CD4-positive, alpha-beta memory T cell (primary cell): Measurements from ENCODE around the gene UCHL3. TPM values are rescaled to one million over a fixed set of nuclear protein-coding genes. Genes with fewer than 3 reads are reported as not detected.

Experiments
- CTCF ChIA-PET: fragments of 350-600 bp; sonication (Branson Sonifier 250); formaldehyde crosslinking; loops from one replicate; lab custom pipeline; 2021; ENCODE audit warnings: inconsistent platforms; ENCODE audit not compliant: partially characterized antibody; lab: Charles Lee
- POLR2A ChIA-PET: fragments of 350-600 bp; sonication (Branson Sonifier 250); formaldehyde crosslinking; loops from one replicate; lab custom pipeline; 2021; ENCODE audit not compliant: partially characterized antibody; lab: Charles Lee
- DNase-seq, 5 donors: peaks; one replicate each; pipeline versions ENCODE4 v3.0.0 to v3.0.0-alpha.2; 2020 to 2022; ENCODE audit warnings: mixed read lengths in 1 of 5
- H3K27ac ChIP-seq: one replicate; pipeline ENCODE4 v1.7.0; 2013; ENCODE audit warnings: low read depth, low read length
- H3K27me3 ChIP-seq: 2 replicates; pipeline ENCODE4 v1.7.0; 2013; ENCODE audit warnings: mild to moderate bottlenecking, low read length, moderate library complexity; ENCODE audit not compliant: insufficient read depth
- H3K36me3 ChIP-seq: 2 replicates; pipeline ENCODE4 v1.7.0; 2013; ENCODE audit warnings: mild to moderate bottlenecking, low read length, moderate library complexity; ENCODE audit not compliant: insufficient read depth
- H3K4me1 ChIP-seq: 2 replicates; pipeline ENCODE4 v1.7.0; 2013; ENCODE audit warnings: mild to moderate bottlenecking, low read length, moderate library complexity; ENCODE audit not compliant: insufficient read depth
- H3K4me3 ChIP-seq, 2 donors: one replicate each; pipeline ENCODE4 v1.7.0; 2013; ENCODE audit warnings: low read length in 2 of 2, mild to moderate bottlenecking in 1 of 2
- H3K9me3 ChIP-seq, 2 donors: one replicate each; pipeline ENCODE4 v1.7.0; 2013; ENCODE audit warnings: low read length in 2 of 2, control low read depth in 1 of 2; ENCODE audit not compliant: control insufficient read depth in 1 of 2
- H3K27ac Mint-ChIP-seq, 7 donors: one replicate each; pipeline ENCODE4 v1.8.0; 2020 to 2021; ENCODE audit warnings: mixed read lengths in 7 of 7, mild to moderate bottlenecking in 6 of 7, inconsistent platforms in 3 of 7, moderate library complexity in 3 of 7
- H3K27me3 Mint-ChIP-seq, 2 donors: one replicate each; pipeline ENCODE4 v1.8.0; 2020 to 2021; ENCODE audit warnings: mixed read lengths in 2 of 2
- H3K36me3 Mint-ChIP-seq, 2 donors: one replicate each; pipeline ENCODE4 v1.8.0; 2020 to 2021; ENCODE audit warnings: mixed read lengths in 2 of 2, inconsistent platforms in 1 of 2, mild to moderate bottlenecking in 1 of 2
- H3K4me1 Mint-ChIP-seq, 4 donors: one replicate each; pipeline ENCODE4 v1.8.0; 2020 to 2021; ENCODE audit warnings: mixed read lengths in 4 of 4, mild to moderate bottlenecking in 1 of 4
- H3K4me3 Mint-ChIP-seq, 8 donors: one replicate each; pipeline ENCODE4 v1.8.0; 2020 to 2021; ENCODE audit warnings: mixed read lengths in 8 of 8, mild to moderate bottlenecking in 7 of 8, moderate library complexity in 6 of 8, inconsistent platforms in 3 of 8
- H3K9me3 Mint-ChIP-seq, 8 donors: one replicate each; pipeline ENCODE4 v1.8.0; 2020 to 2021; ENCODE audit warnings: mixed read lengths in 8 of 8, mild to moderate bottlenecking in 5 of 8, inconsistent platforms in 3 of 8, moderate library complexity in 1 of 8
- intact Hi-C: fragments of 100-400 bp; cut with micrococcal nuclease; formaldehyde crosslinking; loops from one replicate; pipeline ENCODE4 v1.15.1; 2023
- polyA plus RNA-seq, 2 donors: library from polyadenylated mRNA; unstranded; fragments of 300-500 nt; fragmentation: Illumina TruSeq; gene quantifications; one replicate each; pipeline ENCODE4 v1.2.3, GENCODE V29; 2021
- total RNA-seq, 2 experiments: library from RNA; stranded (reverse); gene quantifications; one replicate each; pipeline ENCODE4 v1.2.3, GENCODE V29; 2021

Gene UCHL3
- total and polyA plus RNA-seq, 4 experiments from 2014 or later = 17.5 to 87.4 (median 33.7) TPM

- intact Hi-C loops = loop anchor here (5.0 to 10.0 kb wide), 4 partner anchors 155 to 1690 kb away; partner anchors contain the start of genes FBXL3, MYCBP2 and TBC1D4
- peak overlapping the region in 2 of 7 donors; percentile 1 to 22 for H3K27ac Mint-ChIP-seq
- no peaks in the 10 kb centered on the region for H3K36me3 Mint-ChIP-seq
- H3K4me1 Mint-ChIP-seq = peaks cover 12 to 19% (median 14%) of the 10 kb centered on the region in 4 donors
- POLR2A ChIA-PET = interaction anchor here (0.7 to 1.9 kb wide), 2 partner anchors 10 to 1248 kb away, joined by 3 to 7 read pairs; partner anchors contain the start of gene KCTD12
- H3K9me3 Mint-ChIP-seq = no peaks in the 10 kb centered on the region
- peaks cover 0 to 4% of the 10 kb centered on the region in 2 donors for H3K27me3 Mint-ChIP-seq
- CTCF ChIA-PET = no interaction called here
- no peak overlapping the region for H3K4me3 ChIP-seq
- H3K4me1 ChIP-seq = peaks cover 6% of the 10 kb centered on the region
- DNase-seq = no peak
- H3K27me3 ChIP-seq = no peaks in the 10 kb centered on the region
- H3K4me3 Mint-ChIP-seq = peak overlapping the region; percentile 67 to 84 (median 79)
- no peaks in the 10 kb centered on the region for H3K36me3 ChIP-seq
- H3K9me3 ChIP-seq = no peaks in the 10 kb centered on the region
- H3K27ac ChIP-seq = no peak overlapping the region
Observed at GRCh38 chr13:75637181-75637750, 87.7 kb downstream of the UCHL3 start.

- peaks cover 6% of the 10 kb centered on the region for H3K4me1 ChIP-seq
- no peaks in the 10 kb centered on the region for H3K36me3 ChIP-seq
- Mint-ChIP-seq H3K27me3 (peaks cover 0 to 4% of the 10 kb centered on the region in 2 donors), H3K27ac (no peak overlapping the region), H3K4me1 (peaks cover 7 to 13% (median 10%) of the 10 kb centered on the region in 4 donors), H3K36me3 (no peaks in the 10 kb centered on the region), H3K4me3 (no peak overlapping the region), H3K9me3 (no peaks in the 10 kb centered on the region)
- no peaks in the 10 kb centered on the region for H3K9me3 ChIP-seq
- no peak for DNase-seq
- no peak overlapping the region for H3K4me3 ChIP-seq
- H3K27ac ChIP-seq = no peak overlapping the region
- H3K27me3 ChIP-seq = no peaks in the 10 kb centered on the region
- ChIA-PET CTCF (no interaction called here), POLR2A (no interaction called here)
- intact Hi-C loops = loop anchor here (5.0 to 10.0 kb wide), 4 partner anchors 157 to 1688 kb away; partner anchors contain the start of genes FBXL3, MYCBP2 and TBC1D4
Observed at GRCh38 chr13:75639454-75639853, 89.9 kb downstream of the UCHL3 start.

GRCh38 chr13:75641026-75641425, 91.4 kb downstream of the UCHL3 start:
- no peaks in the 10 kb centered on the region for H3K36me3 Mint-ChIP-seq
- H3K27ac Mint-ChIP-seq = no peak overlapping the region

DNA sequence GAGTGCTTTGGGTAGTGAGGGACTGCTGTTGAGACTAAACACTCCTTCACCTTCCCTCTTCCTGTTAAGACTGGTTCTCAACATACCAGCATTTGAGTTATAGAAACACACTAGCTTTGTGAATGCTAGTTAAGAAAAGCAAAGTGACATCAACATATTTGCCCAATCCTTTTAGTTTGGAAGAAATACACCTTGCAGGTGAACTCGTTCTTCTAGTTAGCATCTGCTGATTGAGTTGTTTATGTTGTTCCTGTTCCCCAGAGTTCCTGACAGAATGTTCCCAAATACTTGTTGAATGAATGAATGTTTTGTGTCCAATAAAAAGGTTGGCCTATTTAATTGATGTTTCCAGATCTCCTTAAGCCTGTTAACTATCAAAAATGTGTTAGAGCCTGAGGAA, 93.6 kb downstream of the UCHL3 start:
- Histone ChIP-seq H3K27ac (no peak overlapping the region), H3K9me3 (no peaks in the 10 kb centered on the region), H3K4me1 (no peaks in the 10 kb centered on the region), H3K27me3 (no peaks in the 10 kb centered on the region), H3K4me3 (no peak overlapping the region), H3K36me3 (no peaks in the 10 kb centered on the region)
- no peak overlapping the region for H3K4me3 Mint-ChIP-seq
- H3K27ac Mint-ChIP-seq = no peak overlapping the region
- DNase-seq = no peak
- peaks cover 0 to 2% (median 1%) of the 10 kb centered on the region in 4 donors for H3K4me1 Mint-ChIP-seq
- peaks cover 0 to 1% of the 10 kb centered on the region in 2 donors for H3K27me3 Mint-ChIP-seq
- intact Hi-C loops = no loop called here
- peaks cover 0 to 2% (median 0%) of the 10 kb centered on the region in 8 donors for H3K9me3 Mint-ChIP-seq
- H3K36me3 Mint-ChIP-seq = no peaks in the 10 kb centered on the region
- ChIA-PET CTCF (interaction anchor here (2.1 kb wide), 1 partner anchor 52 kb away, joined by 7 read pairs; no protein-coding TSS in a partner anchor), POLR2A (no interaction called here)

More at GRCh38 chr13:75641026-75641425, 91.4 kb downstream of the UCHL3 start:
- Mint-ChIP-seq H3K4me1 (peaks cover 3 to 13% (median 8%) of the 10 kb centered on the region in 4 donors), H3K27me3 (peaks cover 0 to 4% of the 10 kb centered on the region in 2 donors), H3K9me3 (no peaks in the 10 kb centered on the region), H3K4me3 (no peak overlapping the region)
- no peak overlapping the region for H3K4me3 ChIP-seq
- CTCF ChIA-PET = no interaction called here
- POLR2A ChIA-PET = no interaction called here
- no peak for DNase-seq
- no peaks in the 10 kb centered on the region for H3K27me3 ChIP-seq
- H3K4me1 ChIP-seq = peaks cover 6% of the 10 kb centered on the region
- H3K9me3 ChIP-seq = no peaks in the 10 kb centered on the region
- H3K27ac ChIP-seq = no peak overlapping the region
- intact Hi-C loops = no loop called here
- H3K36me3 ChIP-seq = no peaks in the 10 kb centered on the region

- H3K27me3 Mint-ChIP-seq = no peaks in the 10 kb centered on the region
- POLR2A ChIA-PET = no interaction called here
Observed at GRCh38 chr13:75643693-75644092, 94.1 kb downstream of the UCHL3 start.

GRCh38 chr13:75645141-75645540, 95.5 kb downstream of the UCHL3 start:
- ChIA-PET POLR2A (no interaction called here), CTCF (interaction anchor here (0.7 to 2.1 kb wide), 2 partner anchors 48 to 51 kb away, joined by 3 to 7 read pairs; no protein-coding TSS in a partner anchor)
- Mint-ChIP-seq H3K4me3 (no peak overlapping the region), H3K27ac (no peak overlapping the region), H3K27me3 (no peaks in the 10 kb centered on the region), H3K9me3 (peaks cover 0 to 2% (median 0%) of the 10 kb centered on the region in 8 donors), H3K36me3 (peaks cover 2 to 3% of the 10 kb centered on the region in 2 donors), H3K4me1 (peaks cover 0 to 2% (median 0%) of the 10 kb centered on the region in 4 donors)
- no peak overlapping the region for H3K4me3 ChIP-seq
- no peaks in the 10 kb centered on the region for H3K27me3 ChIP-seq
- H3K4me1 ChIP-seq = no peaks in the 10 kb centered on the region
- H3K36me3 ChIP-seq = no peaks in the 10 kb centered on the region
- no peak overlapping the region for H3K27ac ChIP-seq
- DNase-seq = no peak
- intact Hi-C loops = no loop called here
- H3K9me3 ChIP-seq = no peaks in the 10 kb centered on the region

More at GRCh38 chr13:75643693-75644092, 94.1 kb downstream of the UCHL3 start:
- DNase-seq = no peak
- H3K27ac Mint-ChIP-seq = no peak overlapping the region
- Histone ChIP-seq H3K4me1 (no peaks in the 10 kb centered on the region), H3K27ac (no peak overlapping the region), H3K27me3 (no peaks in the 10 kb centered on the region), H3K4me3 (no peak overlapping the region), H3K9me3 (no peaks in the 10 kb centered on the region), H3K36me3 (no peaks in the 10 kb centered on the region)
- CTCF ChIA-PET = interaction anchor here (2.1 kb wide), 1 partner anchor 52 kb away, joined by 7 read pairs; no protein-coding TSS in a partner anchor
- H3K4me3 Mint-ChIP-seq = no peak overlapping the region
- peaks cover 0 to 2% (median 0%) of the 10 kb centered on the region in 4 donors for H3K4me1 Mint-ChIP-seq
- no peaks in the 10 kb centered on the region for H3K36me3 Mint-ChIP-seq
- peaks cover 0 to 2% (median 0%) of the 10 kb centered on the region in 8 donors for H3K9me3 Mint-ChIP-seq
- intact Hi-C loops = no loop called here

GRCh38 chr13:75647126-75647784, 97.7 kb downstream of the UCHL3 start:
- peaks cover 0 to 2% (median 0%) of the 10 kb centered on the region in 8 donors for H3K9me3 Mint-ChIP-seq
- peaks cover 0 to 3% (median 0%) of the 10 kb centered on the region in 4 donors for H3K4me1 Mint-ChIP-seq
- no peaks in the 10 kb centered on the region for H3K36me3 ChIP-seq
- H3K4me1 ChIP-seq = no peaks in the 10 kb centered on the region
- DNase-seq = no peak
- H3K4me3 Mint-ChIP-seq = no peak overlapping the region
- intact Hi-C loops = no loop called here
- H3K9me3 ChIP-seq = no peaks in the 10 kb centered on the region
- ChIA-PET POLR2A (no interaction called here), CTCF (no interaction called here)
- no peaks in the 10 kb centered on the region for H3K27me3 ChIP-seq
- no peak overlapping the region for H3K4me3 ChIP-seq
- H3K27me3 Mint-ChIP-seq = no peaks in the 10 kb centered on the region
- H3K27ac Mint-ChIP-seq = no peak overlapping the region
- no peak overlapping the region for H3K27ac ChIP-seq
- peaks cover 2 to 3% of the 10 kb centered on the region in 2 donors for H3K36me3 Mint-ChIP-seq
